Measurements from ENCODE around the gene SHROOM3.

DNA sequence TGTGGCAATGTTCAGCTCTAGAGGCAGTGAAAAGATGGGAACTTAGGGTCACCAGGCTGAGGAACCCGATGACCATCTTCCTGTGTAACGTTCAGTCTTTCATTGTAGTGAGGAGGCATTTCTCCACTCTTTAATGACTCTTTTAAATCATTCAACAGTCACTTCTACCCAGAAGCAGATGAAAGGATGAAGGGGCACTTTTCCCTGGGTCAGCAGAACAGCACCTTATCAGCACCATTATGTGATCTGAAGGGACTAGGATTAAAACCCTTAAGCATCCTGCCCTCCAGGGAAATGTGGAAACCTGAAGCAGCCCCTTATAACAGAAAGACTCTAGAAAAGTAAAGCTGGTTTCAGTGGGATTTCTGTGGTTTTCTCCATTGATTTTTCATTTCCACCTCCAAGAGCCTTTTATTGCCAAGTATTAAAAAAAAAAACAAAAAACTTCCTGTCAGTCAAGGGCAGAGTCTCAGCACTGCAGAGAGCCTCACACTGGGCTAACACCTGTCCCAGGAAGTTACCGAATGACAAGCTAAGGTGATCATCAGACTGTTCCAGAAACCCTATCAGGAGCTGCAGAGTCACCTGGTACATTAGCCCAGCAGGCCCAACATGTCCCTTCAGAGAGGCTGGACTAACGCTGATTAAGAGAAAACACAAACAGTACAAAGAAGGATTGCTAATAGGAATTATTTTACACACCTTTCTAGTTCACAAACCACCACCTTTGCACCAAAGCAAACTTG is 185.9 kb downstream of the SHROOM3 start:
- no peak for TF ChIP-seq CTCF (IDR thresholded peaks at IDR 0.05)
- TF ChIP-seq POLR2A (IDR thresholded peaks at IDR 0.05), result no peak

Measured in body of pancreas (tissue), 4 donors.